Measurements from ENCODE around the gene IPCEF1. TPM values are rescaled to one million over a fixed set of nuclear protein-coding genes. Genes with fewer than 3 reads are reported as not detected.
"Not testable (repeated sequence)": the region's sequence is repeated elsewhere in the genome, so short reads cannot be mapped to it uniquely, and the experiment has no call there.

The IPCEF1 gene
- total RNA-seq, 1 experiment from 2014 or later = 0.52 TPM

- no peaks in the 10 kb centered on the region for H3K27me3 Mint-ChIP-seq (ENCODE audit: unreplicated experiment)
- no TSS peak for BruUV-seq (replicated peaks)
- H3K4me1 Mint-ChIP-seq (ENCODE audit: low read depth, unreplicated experiment) = no peaks in the 10 kb centered on the region
- no peaks in the 10 kb centered on the region for H3K9me3 Mint-ChIP-seq (ENCODE audit: low read depth, unreplicated experiment)
- DNase-seq = no peak
- no peak overlapping the region for H3K4me3 Mint-ChIP-seq (ENCODE audit: low read depth, unreplicated experiment)
- CTCF ChIA-PET = no interaction called here
- no peak overlapping the region for H3K27ac Mint-ChIP-seq (ENCODE audit: unreplicated experiment)
- H3K36me3 Mint-ChIP-seq (ENCODE audit: insufficient read depth, unreplicated experiment) = no peaks in the 10 kb centered on the region
- TF ChIP-seq, protein P1, sequence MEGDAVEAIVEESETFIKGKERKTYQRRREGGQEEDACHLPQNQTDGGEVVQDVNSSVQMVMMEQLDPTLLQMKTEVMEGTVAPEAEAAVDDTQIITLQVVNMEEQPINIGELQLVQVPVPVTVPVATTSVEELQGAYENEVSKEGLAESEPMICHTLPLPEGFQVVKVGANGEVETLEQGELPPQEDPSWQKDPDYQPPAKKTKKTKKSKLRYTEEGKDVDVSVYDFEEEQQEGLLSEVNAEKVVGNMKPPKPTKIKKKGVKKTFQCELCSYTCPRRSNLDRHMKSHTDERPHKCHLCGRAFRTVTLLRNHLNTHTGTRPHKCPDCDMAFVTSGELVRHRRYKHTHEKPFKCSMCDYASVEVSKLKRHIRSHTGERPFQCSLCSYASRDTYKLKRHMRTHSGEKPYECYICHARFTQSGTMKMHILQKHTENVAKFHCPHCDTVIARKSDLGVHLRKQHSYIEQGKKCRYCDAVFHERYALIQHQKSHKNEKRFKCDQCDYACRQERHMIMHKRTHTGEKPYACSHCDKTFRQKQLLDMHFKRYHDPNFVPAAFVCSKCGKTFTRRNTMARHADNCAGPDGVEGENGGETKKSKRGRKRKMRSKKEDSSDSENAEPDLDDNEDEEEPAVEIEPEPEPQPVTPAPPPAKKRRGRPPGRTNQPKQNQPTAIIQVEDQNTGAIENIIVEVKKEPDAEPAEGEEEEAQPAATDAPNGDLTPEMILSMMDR (IDR thresholded peaks at IDR 0.05; ENCODE audit: unreplicated experiment) = no peak
- intact Hi-C loops (cut with micrococcal nuclease; ENCODE audit: unreplicated experiment) = no loop called here
Measured at GRCh38 chr6:154307696-154308425, 48.7 kb downstream of the IPCEF1 start.

DNA sequence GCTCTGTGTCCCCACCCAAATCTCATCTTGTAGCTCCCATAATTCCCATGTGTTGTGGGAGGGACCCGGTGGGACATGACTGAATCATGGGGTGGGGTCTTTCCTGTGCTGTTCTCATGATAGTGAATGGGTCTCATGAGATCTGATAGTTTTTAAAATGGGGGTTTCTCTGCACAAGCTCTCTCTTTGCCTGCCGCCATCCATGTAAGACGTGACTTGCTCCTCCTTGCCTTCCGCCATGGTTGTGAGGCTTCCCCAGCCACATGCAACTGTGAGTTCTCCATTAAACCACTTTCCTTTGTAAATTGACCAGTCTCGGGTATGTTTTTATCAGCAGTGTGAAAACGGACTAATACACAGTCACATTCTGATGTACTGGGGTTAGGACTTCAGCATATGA is 49.5 kb downstream of the IPCEF1 start:
- H3K9me3 Mint-ChIP-seq (ENCODE audit: low read depth, unreplicated experiment); H3K27me3 Mint-ChIP-seq (ENCODE audit: unreplicated experiment); H3K4me3 Mint-ChIP-seq (ENCODE audit: low read depth, unreplicated experiment); BruUV-seq (replicated peaks); H3K27ac Mint-ChIP-seq (ENCODE audit: unreplicated experiment); DNase-seq; H3K4me1 Mint-ChIP-seq (ENCODE audit: low read depth, unreplicated experiment); H3K36me3 Mint-ChIP-seq (ENCODE audit: insufficient read depth, unreplicated experiment); intact Hi-C loops (cut with micrococcal nuclease; ENCODE audit: unreplicated experiment); CTCF ChIA-PET: not testable (repeated sequence)

GRCh38 chr6:154306696-154307095 is 49.9 kb downstream of the IPCEF1 start:
- CTCF ChIA-PET = no interaction called here
- no TSS peak for BruUV-seq (replicated peaks)
- no peak overlapping the region for H3K4me3 Mint-ChIP-seq (ENCODE audit: low read depth, unreplicated experiment)

GRCh38 chr6:154304191-154304590 is 52.4 kb downstream of the IPCEF1 start:
- no peaks in the 10 kb centered on the region for H3K27me3 Mint-ChIP-seq (ENCODE audit: unreplicated experiment)
- CTCF ChIA-PET = no interaction called here
- DNase-seq = no peak

More at GRCh38 chr6:154306696-154307095, 49.9 kb downstream of the IPCEF1 start:
- TF ChIP-seq, protein P1 (IDR thresholded peaks at IDR 0.05; ENCODE audit: unreplicated experiment) = no peak
- no peaks in the 10 kb centered on the region for H3K4me1 Mint-ChIP-seq (ENCODE audit: low read depth, unreplicated experiment)
- no peaks in the 10 kb centered on the region for H3K9me3 Mint-ChIP-seq (ENCODE audit: low read depth, unreplicated experiment)
- no peaks in the 10 kb centered on the region for H3K36me3 Mint-ChIP-seq (ENCODE audit: insufficient read depth, unreplicated experiment)
- intact Hi-C loops (cut with micrococcal nuclease; ENCODE audit: unreplicated experiment) = no loop called here
- no peak overlapping the region for H3K27ac Mint-ChIP-seq (ENCODE audit: unreplicated experiment)
- DNase-seq = no peak
- no peaks in the 10 kb centered on the region for H3K27me3 Mint-ChIP-seq (ENCODE audit: unreplicated experiment)

GRCh38 chr6:154303642-154304041 is 53.0 kb downstream of the IPCEF1 start:
- H3K27me3 Mint-ChIP-seq (ENCODE audit: unreplicated experiment); CTCF ChIA-PET; H3K27ac Mint-ChIP-seq (ENCODE audit: unreplicated experiment); H3K36me3 Mint-ChIP-seq (ENCODE audit: insufficient read depth, unreplicated experiment); BruUV-seq (replicated peaks); H3K9me3 Mint-ChIP-seq (ENCODE audit: low read depth, unreplicated experiment); H3K4me3 Mint-ChIP-seq (ENCODE audit: low read depth, unreplicated experiment): not testable (repeated sequence)
- peaks cover 13% of the 10 kb centered on the region for H3K4me1 Mint-ChIP-seq (ENCODE audit: low read depth, unreplicated experiment)
- DNase-seq = peak; percentile 15
- intact Hi-C loops (cut with micrococcal nuclease; ENCODE audit: unreplicated experiment) = loop anchor here (5.0 kb wide), 1 partner anchor 39 kb away; no protein-coding TSS in a partner anchor

More at GRCh38 chr6:154304191-154304590, 52.4 kb downstream of the IPCEF1 start:
- TF ChIP-seq, protein P1 (IDR thresholded peaks at IDR 0.05; ENCODE audit: unreplicated experiment) = no peak
- no peak overlapping the region for H3K27ac Mint-ChIP-seq (ENCODE audit: unreplicated experiment)
- no peaks in the 10 kb centered on the region for H3K9me3 Mint-ChIP-seq (ENCODE audit: low read depth, unreplicated experiment)
- no TSS peak for BruUV-seq (replicated peaks)
- peaks cover 13% of the 10 kb centered on the region for H3K4me1 Mint-ChIP-seq (ENCODE audit: low read depth, unreplicated experiment)
- no peaks in the 10 kb centered on the region for H3K36me3 Mint-ChIP-seq (ENCODE audit: insufficient read depth, unreplicated experiment)
- intact Hi-C loops (cut with micrococcal nuclease; ENCODE audit: unreplicated experiment) = loop anchor here (5.0 kb wide), 1 partner anchor 38 kb away; no protein-coding TSS in a partner anchor
- no peak overlapping the region for H3K4me3 Mint-ChIP-seq (ENCODE audit: low read depth, unreplicated experiment)
